ENCODE measurements around the gene HEPH.
"Not testable (repeated sequence)": the region's sequence is repeated elsewhere in the genome, so short reads cannot be mapped to it uniquely, and the experiment has no call there.

DNA sequence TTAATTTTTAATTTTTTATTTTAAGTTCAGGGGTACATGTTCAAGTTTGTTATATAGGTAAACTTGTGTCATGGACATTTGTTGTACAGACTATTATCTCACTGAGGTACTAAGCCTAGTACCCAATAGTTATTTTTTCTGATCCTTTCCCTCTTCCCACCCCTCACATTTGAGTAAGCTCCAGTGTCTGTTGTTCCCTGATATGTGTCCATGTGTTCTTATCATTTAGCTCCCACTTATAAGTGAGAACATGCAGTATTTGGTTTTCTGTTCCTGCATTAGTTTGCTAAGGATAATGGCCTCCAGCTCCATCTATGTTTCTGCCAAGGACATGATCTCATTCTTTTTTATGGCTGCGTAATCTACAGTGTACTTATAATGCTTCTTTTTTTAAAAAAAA is 69.9 kb downstream of the HEPH start:
- not testable (repeated sequence) for TF ChIP-seq EZH2 (IDR thresholded peaks at IDR 0.05; ENCODE audit: low read depth, unreplicated experiment); NANOG (IDR thresholded peaks at IDR 0.05; ENCODE audit: borderline replicate concordance); EZH2phosphoT487 (IDR thresholded peaks at IDR 0.05; ENCODE audit: unreplicated experiment)
- TF ChIP-seq, protein P1, sequence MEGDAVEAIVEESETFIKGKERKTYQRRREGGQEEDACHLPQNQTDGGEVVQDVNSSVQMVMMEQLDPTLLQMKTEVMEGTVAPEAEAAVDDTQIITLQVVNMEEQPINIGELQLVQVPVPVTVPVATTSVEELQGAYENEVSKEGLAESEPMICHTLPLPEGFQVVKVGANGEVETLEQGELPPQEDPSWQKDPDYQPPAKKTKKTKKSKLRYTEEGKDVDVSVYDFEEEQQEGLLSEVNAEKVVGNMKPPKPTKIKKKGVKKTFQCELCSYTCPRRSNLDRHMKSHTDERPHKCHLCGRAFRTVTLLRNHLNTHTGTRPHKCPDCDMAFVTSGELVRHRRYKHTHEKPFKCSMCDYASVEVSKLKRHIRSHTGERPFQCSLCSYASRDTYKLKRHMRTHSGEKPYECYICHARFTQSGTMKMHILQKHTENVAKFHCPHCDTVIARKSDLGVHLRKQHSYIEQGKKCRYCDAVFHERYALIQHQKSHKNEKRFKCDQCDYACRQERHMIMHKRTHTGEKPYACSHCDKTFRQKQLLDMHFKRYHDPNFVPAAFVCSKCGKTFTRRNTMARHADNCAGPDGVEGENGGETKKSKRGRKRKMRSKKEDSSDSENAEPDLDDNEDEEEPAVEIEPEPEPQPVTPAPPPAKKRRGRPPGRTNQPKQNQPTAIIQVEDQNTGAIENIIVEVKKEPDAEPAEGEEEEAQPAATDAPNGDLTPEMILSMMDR (conservative IDR thresholded peaks at IDR 0.05; ENCODE audit: low read depth in 2 of 2) = not testable (repeated sequence)
